ENCODE measurements around the gene RHOBTB3. TPM values are rescaled to one million over a fixed set of nuclear protein-coding genes. Genes with fewer than 3 reads are reported as not detected.
"Not testable (repeated sequence)": the region's sequence is repeated elsewhere in the genome, so short reads cannot be mapped to it uniquely, and the experiment has no call there.

Gene RHOBTB3
- total RNA-seq, 2 donors from 2014 or later: 0.92 to 2.5 TPM

GRCh38 chr5:95809414-95809960 lies 78.4 kb downstream of the RHOBTB3 start:
- Mint-ChIP-seq H3K4me1 (peaks cover 61% of the 10 kb centered on the region), H3K27me3 (no peaks in the 10 kb centered on the region), H3K36me3 (ENCODE audit: low read depth) (peaks cover 7% of the 10 kb centered on the region), H3K27ac (peak overlapping the region; percentile 96), H3K4me3 (peak overlapping the region; percentile 79)
- no peaks in the 10 kb centered on the region for H3K9me3 ChIP-seq (ENCODE audit: control insufficient read depth, low read length, poor library complexity, severe bottlenecking)
- no peak for DNase-seq
- ATAC-seq: no peak

GRCh38 chr5:95810305-95811125 lies 79.4 kb downstream of the RHOBTB3 start:
- no peak for DNase-seq
- H3K9me3 ChIP-seq (ENCODE audit: control insufficient read depth, low read length, poor library complexity, severe bottlenecking): no peaks in the 10 kb centered on the region
- Mint-ChIP-seq H3K4me3 (peak overlapping the region; percentile 5), H3K27ac (peak overlapping the region; percentile 96), H3K36me3 (ENCODE audit: low read depth) (peaks cover 8% of the 10 kb centered on the region), H3K4me1 (peaks cover 67% of the 10 kb centered on the region), H3K27me3 (no peaks in the 10 kb centered on the region)
- ATAC-seq: no peak

GRCh38 chr5:95811126-95811423 lies 79.9 kb downstream of the RHOBTB3 start:
- H3K4me3 Mint-ChIP-seq; H3K27me3 Mint-ChIP-seq; DNase-seq; ATAC-seq; H3K9me3 ChIP-seq (ENCODE audit: control insufficient read depth, low read length, poor library complexity, severe bottlenecking): not testable (repeated sequence)
- Mint-ChIP-seq H3K4me1 (peaks cover 73% of the 10 kb centered on the region), H3K36me3 (ENCODE audit: low read depth) (peaks cover 12% of the 10 kb centered on the region), H3K27ac (peak overlapping the region; percentile 96)

- H3K4me3 Mint-ChIP-seq: peak overlapping the region; percentile 61
- H3K27me3 Mint-ChIP-seq, ATAC-seq: not testable (repeated sequence)
Measured at GRCh38 chr5:95811461-95812073, 80.4 kb downstream of the RHOBTB3 start.

GRCh38 chr5:95812074-95812471 lies 80.9 kb downstream of the RHOBTB3 start:
- DNase-seq (peak in 1 of 3 donors; percentile 24), ATAC-seq (no peak)
- peaks cover 16% of the 10 kb centered on the region for H3K36me3 Mint-ChIP-seq (ENCODE audit: low read depth)
- H3K27me3 Mint-ChIP-seq: no peaks in the 10 kb centered on the region
- H3K4me3 Mint-ChIP-seq: peak overlapping the region; percentile 61
- H3K4me1 Mint-ChIP-seq: peaks cover 83% of the 10 kb centered on the region
- H3K27ac Mint-ChIP-seq: peak overlapping the region; percentile 96
- H3K9me3 ChIP-seq (ENCODE audit: control insufficient read depth, low read length, poor library complexity, severe bottlenecking): no peaks in the 10 kb centered on the region

More at GRCh38 chr5:95811461-95812073, 80.4 kb downstream of the RHOBTB3 start:
- DNase-seq; H3K9me3 ChIP-seq (ENCODE audit: control insufficient read depth, low read length, poor library complexity, severe bottlenecking): not testable (repeated sequence)
- Mint-ChIP-seq H3K36me3 (ENCODE audit: low read depth) (peaks cover 16% of the 10 kb centered on the region), H3K4me1 (peaks cover 78% of the 10 kb centered on the region), H3K27ac (peak overlapping the region; percentile 96)

- Mint-ChIP-seq H3K36me3 (ENCODE audit: low read depth) (peaks cover 16% of the 10 kb centered on the region), H3K27ac (peak overlapping the region; percentile 96)
Measured at GRCh38 chr5:95813035-95813434, 81.9 kb downstream of the RHOBTB3 start.

GRCh38 chr5:95815155-95815729 lies 84.1 kb downstream of the RHOBTB3 start:
- no peaks in the 10 kb centered on the region for H3K27me3 Mint-ChIP-seq
- peaks cover 81% of the 10 kb centered on the region for H3K4me1 Mint-ChIP-seq
- H3K27ac Mint-ChIP-seq: peak overlapping the region; percentile 98
- H3K9me3 ChIP-seq (ENCODE audit: control insufficient read depth, low read length, poor library complexity, severe bottlenecking): no peaks in the 10 kb centered on the region
- no peak for ATAC-seq
- H3K4me3 Mint-ChIP-seq: peak overlapping the region; percentile 52
- no peak for DNase-seq
- H3K36me3 Mint-ChIP-seq (ENCODE audit: low read depth): peaks cover 23% of the 10 kb centered on the region

More at GRCh38 chr5:95813035-95813434, 81.9 kb downstream of the RHOBTB3 start:
- ATAC-seq; H3K27me3 Mint-ChIP-seq; H3K4me3 Mint-ChIP-seq; DNase-seq; H3K9me3 ChIP-seq (ENCODE audit: control insufficient read depth, low read length, poor library complexity, severe bottlenecking): not testable (repeated sequence)
- H3K4me1 Mint-ChIP-seq: peaks cover 86% of the 10 kb centered on the region

GRCh38 chr5:95816341-95816740 lies 85.2 kb downstream of the RHOBTB3 start:
- H3K27me3 Mint-ChIP-seq: no peaks in the 10 kb centered on the region
- peaks cover 23% of the 10 kb centered on the region for H3K36me3 Mint-ChIP-seq (ENCODE audit: low read depth)
- no peak for ATAC-seq
- peak overlapping the region; percentile 99 for H3K4me3 Mint-ChIP-seq
- no peaks in the 10 kb centered on the region for H3K9me3 ChIP-seq (ENCODE audit: control insufficient read depth, low read length, poor library complexity, severe bottlenecking)
- H3K4me1 Mint-ChIP-seq: peaks cover 73% of the 10 kb centered on the region
- no peak for DNase-seq
- H3K27ac Mint-ChIP-seq: peak overlapping the region; percentile 98

- Mint-ChIP-seq H3K4me3 (peak overlapping the region; percentile 99), H3K4me1 (peaks cover 73% of the 10 kb centered on the region), H3K27me3 (no peaks in the 10 kb centered on the region), H3K27ac (peak overlapping the region; percentile 98), H3K36me3 (ENCODE audit: low read depth) (peaks cover 25% of the 10 kb centered on the region)
- H3K9me3 ChIP-seq (ENCODE audit: control insufficient read depth, low read length, poor library complexity, severe bottlenecking): no peaks in the 10 kb centered on the region
- DNase-seq (no peak), ATAC-seq (no peak)
Measured at GRCh38 chr5:95816776-95817175, 85.6 kb downstream of the RHOBTB3 start.

- DNase-seq: peak; percentile 30 to 38 (median 30)
- Mint-ChIP-seq H3K4me1 (peaks cover 66% of the 10 kb centered on the region), H3K27me3 (no peaks in the 10 kb centered on the region), H3K27ac (peak overlapping the region; percentile 98), H3K4me3 (peak overlapping the region; percentile 99), H3K36me3 (ENCODE audit: low read depth) (peaks cover 27% of the 10 kb centered on the region)
- no peaks in the 10 kb centered on the region for H3K9me3 ChIP-seq (ENCODE audit: control insufficient read depth, low read length, poor library complexity, severe bottlenecking)
- peak; percentile 63 for ATAC-seq
Measured at GRCh38 chr5:95817430-95817829, 86.3 kb downstream of the RHOBTB3 start.

GRCh38 chr5:95818181-95819147 lies 87.3 kb downstream of the RHOBTB3 start:
- H3K27me3 Mint-ChIP-seq: no peaks in the 10 kb centered on the region

More at GRCh38 chr5:95818181-95819147, 87.3 kb downstream of the RHOBTB3 start:
- ATAC-seq (peak; percentile 44), DNase-seq (peak in 1 of 3 donors; percentile 17)
- no peaks in the 10 kb centered on the region for H3K9me3 ChIP-seq (ENCODE audit: control insufficient read depth, low read length, poor library complexity, severe bottlenecking)
- H3K4me3 Mint-ChIP-seq: peak overlapping the region; percentile 99
- H3K36me3 Mint-ChIP-seq (ENCODE audit: low read depth): peaks cover 24% of the 10 kb centered on the region
- H3K4me1 Mint-ChIP-seq: peaks cover 67% of the 10 kb centered on the region
- peak overlapping the region; percentile 98 for H3K27ac Mint-ChIP-seq

Measured in T-helper 17 cell (primary cell).